Gastroesophageal sphincter (tissue), 4 donors: Measurements from ENCODE around the gene TRIM25. TPM values are rescaled to one million over a fixed set of nuclear protein-coding genes. Genes with fewer than 3 reads are reported as not detected.

Source experiments
- ATAC-seq: fragments of 150-250 bp; one replicate; pipeline ENCODE4 v1.9.1; 2016; ENCODE audit warnings: mild to moderate bottlenecking, moderate library complexity
- H3K27ac ChIP-seq, 4 donors: fragments of 200-600 bp; sonication (generic) in 3 of 4; 1 replicate in 3 of 4; 2 replicates in 1 of 4; pipeline ENCODE4 v1.5.1; 2016 to 2019
- H3K27me3 ChIP-seq: fragments of 200-600 bp; sonication (generic); one replicate; pipeline ENCODE4 v1.5.1; 2019
- H3K36me3 ChIP-seq, 2 donors: fragments of 200-600 bp; sonication (generic); one replicate each; pipeline ENCODE4 v1.5.1; 2019; ENCODE audit warnings: control low read depth in 1 of 2
- H3K4me1 ChIP-seq, 3 donors: fragments of 200-600 bp; sonication (generic); 1 replicate in 2 of 3; 2 replicates in 1 of 3; pipeline ENCODE4 v1.5.1; 2016 to 2019; ENCODE audit warnings: control low read depth in 2 of 3
- H3K4me3 ChIP-seq, 2 donors: fragments of 200-600 bp; sonication (generic); one replicate each; pipeline ENCODE4 v1.5.1; 2019; ENCODE audit warnings: mild to moderate bottlenecking in 1 of 2, moderate library complexity in 1 of 2
- H3K9me3 ChIP-seq, 3 donors: fragments of 200-600 bp; sonication (generic); one replicate each; pipeline ENCODE4 v1.5.1; 2017 to 2019; ENCODE audit warnings: control low read depth in 2 of 3
- EP300 ChIP-seq: sonication (generic); formaldehyde crosslinking; IDR thresholded peaks from one replicate; pipeline ENCODE4 v1.6.1; 2017; ENCODE audit warnings: antibody characterized with exemption, mild to moderate bottlenecking
- POLR2A ChIP-seq, 2 donors: fragments of 450-650 bp; IDR thresholded peaks; one replicate each; pipeline ENCODE4 v1.6.1; 2017; ENCODE audit warnings: antibody characterized with exemption in 2 of 2, mild to moderate bottlenecking in 2 of 2, moderate library complexity in 1 of 2
- POLR2AphosphoS5 ChIP-seq: sonication (generic); formaldehyde crosslinking; IDR thresholded peaks from one replicate; pipeline ENCODE4 v1.6.1; 2017; ENCODE audit warnings: antibody characterized with exemption
- WGBS, 2 donors: methylation state at CpG; one replicate each; pipeline ENCODE4 v1.1.5; 2018; ENCODE audit warnings: low coverage in 1 of 2; 5-methylcytosine and 5-hydroxymethylcytosine counted together
- total RNA-seq, 4 donors: library from RNA; depleted of rRNA; stranded (reverse); fragments of >200 nt; gene quantifications; one replicate each; pipeline ENCODE4 v1.1.0, GENCODE V29; 2016
- TF ChIP-seq, protein P1 (sequence below), 4 experiments: fragments of 200-600 bp in 2 of 4; fragments of 450-650 bp in 2 of 4; sonication (generic) in 1 of 4; IDR thresholded peaks; one replicate each; pipeline ENCODE4 v1.5.1; 2017 to 2019; ENCODE audit warnings: antibody characterized with exemption in 4 of 4, mild to moderate bottlenecking in 2 of 4, moderate library complexity in 2 of 4

The TRIM25 gene
- total RNA-seq, 4 donors from 2014 or later: 10.1 to 36.6 (median 20.6) TPM

DNA sequence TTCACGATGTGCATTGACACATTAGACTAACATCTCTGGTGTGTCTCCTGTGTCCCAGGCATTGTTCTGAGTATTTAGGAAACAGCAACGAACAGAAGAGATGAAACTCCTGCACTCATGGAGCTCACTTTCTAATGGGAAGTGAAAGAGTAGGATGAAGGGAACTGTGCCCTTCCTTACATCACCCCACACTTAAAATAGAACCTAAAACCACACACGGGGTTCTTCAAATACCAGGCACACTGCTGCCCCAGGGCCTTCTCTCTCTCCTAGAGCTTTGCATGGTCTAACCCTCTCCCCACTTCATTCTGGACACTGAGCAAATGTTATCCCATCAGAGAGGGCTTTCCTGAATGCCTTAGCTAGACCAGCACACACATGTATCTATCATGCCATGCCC, 33.7 kb downstream of the TRIM25 start:
- Histone ChIP-seq H3K27ac (no peak overlapping the region), H3K4me1 (no peaks in the 10 kb centered on the region), H3K27me3 (no peaks in the 10 kb centered on the region), H3K36me3 (peaks cover 0 to 5% of the 10 kb centered on the region in 2 donors), H3K4me3 (no peak overlapping the region), H3K9me3 (no peaks in the 10 kb centered on the region)
- no peak for ATAC-seq
- 66 to 74% methylated on average over 2 to 3 of the region's 3 CpGs for WGBS, 2 donors
- TF ChIP-seq EP300 (no peak), POLR2AphosphoS5 (no peak), POLR2A (IDR thresholded peaks at IDR 0.05) (no peak)
- TF ChIP-seq, protein P1, sequence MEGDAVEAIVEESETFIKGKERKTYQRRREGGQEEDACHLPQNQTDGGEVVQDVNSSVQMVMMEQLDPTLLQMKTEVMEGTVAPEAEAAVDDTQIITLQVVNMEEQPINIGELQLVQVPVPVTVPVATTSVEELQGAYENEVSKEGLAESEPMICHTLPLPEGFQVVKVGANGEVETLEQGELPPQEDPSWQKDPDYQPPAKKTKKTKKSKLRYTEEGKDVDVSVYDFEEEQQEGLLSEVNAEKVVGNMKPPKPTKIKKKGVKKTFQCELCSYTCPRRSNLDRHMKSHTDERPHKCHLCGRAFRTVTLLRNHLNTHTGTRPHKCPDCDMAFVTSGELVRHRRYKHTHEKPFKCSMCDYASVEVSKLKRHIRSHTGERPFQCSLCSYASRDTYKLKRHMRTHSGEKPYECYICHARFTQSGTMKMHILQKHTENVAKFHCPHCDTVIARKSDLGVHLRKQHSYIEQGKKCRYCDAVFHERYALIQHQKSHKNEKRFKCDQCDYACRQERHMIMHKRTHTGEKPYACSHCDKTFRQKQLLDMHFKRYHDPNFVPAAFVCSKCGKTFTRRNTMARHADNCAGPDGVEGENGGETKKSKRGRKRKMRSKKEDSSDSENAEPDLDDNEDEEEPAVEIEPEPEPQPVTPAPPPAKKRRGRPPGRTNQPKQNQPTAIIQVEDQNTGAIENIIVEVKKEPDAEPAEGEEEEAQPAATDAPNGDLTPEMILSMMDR (IDR thresholded peaks at IDR 0.05): no peak

DNA sequence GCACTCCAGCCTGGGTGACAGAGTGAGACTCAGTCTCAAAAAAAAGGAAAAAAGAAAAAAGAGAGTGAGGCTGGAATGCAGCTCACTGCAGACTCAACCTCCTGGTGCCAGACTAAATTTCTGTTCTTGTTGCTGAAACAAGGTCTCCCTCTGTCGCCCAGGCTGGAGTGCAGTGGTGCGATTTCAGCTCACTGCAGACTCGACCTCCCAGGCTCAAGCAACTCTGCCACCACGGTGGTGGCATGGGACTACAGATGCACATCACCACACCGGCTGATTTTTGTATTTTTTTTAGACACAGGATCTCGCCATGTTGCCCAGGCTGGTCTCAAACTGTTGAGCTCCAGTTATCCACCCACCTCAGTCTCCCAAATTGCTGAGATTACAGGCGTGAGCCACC, 34.6 kb downstream of the TRIM25 start:
- Histone ChIP-seq H3K4me1 (no peaks in the 10 kb centered on the region), H3K36me3 (no peaks in the 10 kb centered on the region), H3K9me3 (no peaks in the 10 kb centered on the region), H3K4me3 (no peak overlapping the region), H3K27ac (no peak overlapping the region), H3K27me3 (no peaks in the 10 kb centered on the region)
- TF ChIP-seq POLR2A (IDR thresholded peaks at IDR 0.05) (no peak), POLR2AphosphoS5 (no peak), EP300 (no peak)
- TF ChIP-seq, protein P1 (IDR thresholded peaks at IDR 0.05): no peak
- 93% methylated on average over 5 to 7 of the region's 7 CpGs for WGBS, 2 donors
- no peak for ATAC-seq

DNA sequence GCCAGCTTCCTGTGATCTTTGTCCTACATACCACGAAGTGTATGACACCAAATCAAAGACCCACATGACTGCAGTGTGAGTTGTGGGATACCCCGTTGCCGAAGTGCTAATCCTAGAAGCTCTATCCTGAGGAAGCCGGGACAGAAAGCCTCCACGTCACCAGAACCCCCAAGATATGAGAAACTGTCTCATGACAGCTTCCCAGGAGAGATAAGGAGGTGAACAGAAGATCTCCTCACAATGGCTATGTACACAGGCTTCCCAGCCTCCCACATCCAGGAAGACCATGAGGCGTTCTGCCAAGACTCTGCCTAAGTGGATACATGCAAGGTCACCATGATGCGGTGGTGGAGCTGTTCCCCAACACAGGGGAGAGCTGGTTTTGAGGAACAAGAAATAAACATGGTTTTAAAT, 37.1 kb downstream of the TRIM25 start:
- H3K9me3 ChIP-seq: no peaks in the 10 kb centered on the region
- ATAC-seq: no peak
- no peaks in the 10 kb centered on the region for H3K36me3 ChIP-seq
- no peaks in the 10 kb centered on the region for H3K27me3 ChIP-seq
- no peak overlapping the region for H3K4me3 ChIP-seq
- 80 to 82% methylated on average over 6 to 7 of the region's 7 CpGs for WGBS, 2 donors
- no peaks in the 10 kb centered on the region for H3K4me1 ChIP-seq
- H3K27ac ChIP-seq: no peak overlapping the region
- TF ChIP-seq EP300 (no peak), POLR2AphosphoS5 (no peak), POLR2A (IDR thresholded peaks at IDR 0.05) (no peak)
- TF ChIP-seq, protein P1 (IDR thresholded peaks at IDR 0.05): no peak

DNA sequence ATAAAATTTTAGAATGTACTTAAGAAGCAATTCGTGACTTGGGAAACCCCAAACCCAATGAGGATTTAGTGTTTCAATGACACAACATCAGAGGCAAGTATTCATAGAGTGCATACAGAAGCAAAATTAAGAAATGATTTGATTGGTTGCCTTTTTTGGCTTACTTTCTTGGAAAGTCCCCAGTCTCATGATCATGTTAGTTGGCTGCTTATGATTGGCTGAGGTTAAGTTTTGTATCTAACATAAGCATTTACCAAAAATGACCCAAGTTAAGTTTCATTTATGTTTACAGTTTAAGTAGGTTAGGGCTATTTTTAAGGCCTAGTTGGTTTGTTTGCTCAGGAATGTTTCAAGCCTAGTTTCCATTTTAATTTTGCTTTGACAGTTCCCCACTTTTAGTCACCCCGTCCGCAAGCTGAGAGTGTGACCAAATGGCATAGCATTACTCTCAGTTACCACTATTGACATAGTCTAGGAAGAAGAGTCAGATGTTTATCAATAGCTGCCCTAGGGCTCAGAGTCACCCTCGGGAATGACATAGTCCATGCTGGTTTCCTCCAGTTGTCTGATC, 43.7 kb downstream of the TRIM25 start:
- no peaks in the 10 kb centered on the region for H3K36me3 ChIP-seq
- H3K27me3 ChIP-seq: no peaks in the 10 kb centered on the region
- no peaks in the 10 kb centered on the region for H3K4me1 ChIP-seq
- ATAC-seq: no peak
- no peak for TF ChIP-seq POLR2A (IDR thresholded peaks at IDR 0.05)
- TF ChIP-seq, protein P1 (IDR thresholded peaks at IDR 0.05): no peak
- no peak overlapping the region for H3K27ac ChIP-seq
- no peak overlapping the region for H3K4me3 ChIP-seq
- 76 to 80% methylated on average over 3 to 4 of the region's 4 CpGs for WGBS, 2 donors
- no peaks in the 10 kb centered on the region for H3K9me3 ChIP-seq

DNA sequence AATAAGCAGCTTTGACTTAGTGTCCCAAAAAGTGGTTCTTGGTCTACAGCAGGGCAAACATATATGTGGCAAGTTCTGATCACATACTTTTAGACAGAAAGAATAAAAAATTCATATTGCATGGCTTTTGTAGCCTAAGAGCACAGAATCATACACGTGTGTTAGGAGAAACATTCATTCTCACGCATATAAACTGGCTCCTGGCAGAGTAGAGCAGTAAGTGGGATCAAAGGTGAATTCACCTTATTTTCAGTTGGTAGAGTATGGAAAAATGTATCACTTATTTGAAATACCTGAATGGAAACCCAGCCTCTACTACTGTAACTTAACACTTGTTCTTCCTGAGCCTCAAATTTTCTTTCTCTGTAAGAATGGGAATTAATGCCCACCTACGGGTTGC, 45.1 kb downstream of the TRIM25 start:
- WGBS, 2 donors: 83 to 95% methylated on average over 3 of the region's 3 CpGs
- Histone ChIP-seq H3K27me3 (no peaks in the 10 kb centered on the region), H3K4me3 (no peak overlapping the region), H3K4me1 (no peaks in the 10 kb centered on the region), H3K36me3 (peaks cover 0 to 7% of the 10 kb centered on the region in 2 donors), H3K9me3 (no peaks in the 10 kb centered on the region), H3K27ac (no peak overlapping the region)
- no peak for ATAC-seq
- TF ChIP-seq, protein P1 (IDR thresholded peaks at IDR 0.05): no peak
- TF ChIP-seq POLR2A (IDR thresholded peaks at IDR 0.05): no peak
- TF ChIP-seq EP300: no peak
- no peak for TF ChIP-seq POLR2AphosphoS5
